ENCODE results near the gene COQ2.
"Not testable (repeated sequence)": the region's sequence is repeated elsewhere in the genome, so short reads cannot be mapped to it uniquely, and the experiment has no call there.

The COQ2 gene

DNA sequence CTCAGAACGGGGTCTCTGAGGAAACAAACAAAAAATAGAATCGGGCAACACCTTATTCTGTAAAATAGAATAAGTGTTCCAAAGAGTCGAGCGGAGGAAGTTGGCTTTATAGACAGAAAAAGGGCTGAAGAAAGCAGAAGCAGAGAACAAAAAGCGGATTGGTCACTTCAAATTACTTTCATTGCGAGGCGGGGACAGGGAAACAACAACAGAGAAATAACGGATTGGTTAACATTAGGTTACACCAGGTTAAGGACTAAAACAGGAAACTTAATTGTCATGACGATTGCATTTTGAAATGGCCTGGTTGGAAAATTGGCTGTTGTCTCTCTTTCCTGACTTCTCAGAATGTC is 433 bp upstream of the COQ2 start:
- in situ Hi-C loops (cut with HindIII; ENCODE audit: low sequenced_read_pairs) = loop anchor here (5.0 kb wide), 1 partner anchor 203 kb away; no protein-coding TSS in a partner anchor

DNA sequence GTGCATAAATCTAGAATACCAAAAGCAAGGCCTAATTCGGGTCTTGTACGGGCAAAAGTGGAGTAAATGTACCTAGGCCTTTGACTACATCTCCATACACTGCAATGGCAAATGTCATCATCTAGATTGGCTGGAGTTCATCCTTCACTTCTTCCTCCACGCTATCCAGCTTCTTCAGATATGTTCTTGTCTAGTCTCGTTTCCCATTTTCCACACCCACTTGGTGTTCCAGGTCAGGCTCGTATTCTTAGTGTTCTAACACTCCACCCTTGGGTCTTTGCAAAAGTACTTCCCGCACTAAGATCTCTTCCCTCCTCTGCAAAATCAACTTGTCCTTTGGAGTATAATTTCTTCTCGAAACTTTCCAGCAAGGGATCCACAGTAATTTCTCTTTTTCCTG is 1.4 kb downstream of the COQ2 start:
- in situ Hi-C loops (cut with HindIII; ENCODE audit: low sequenced_read_pairs) = no loop called here

GRCh38 chr4:83282049-83282535 is 2.5 kb downstream of the COQ2 start:
- in situ Hi-C loops (cut with HindIII; ENCODE audit: low sequenced_read_pairs) = no loop called here

DNA sequence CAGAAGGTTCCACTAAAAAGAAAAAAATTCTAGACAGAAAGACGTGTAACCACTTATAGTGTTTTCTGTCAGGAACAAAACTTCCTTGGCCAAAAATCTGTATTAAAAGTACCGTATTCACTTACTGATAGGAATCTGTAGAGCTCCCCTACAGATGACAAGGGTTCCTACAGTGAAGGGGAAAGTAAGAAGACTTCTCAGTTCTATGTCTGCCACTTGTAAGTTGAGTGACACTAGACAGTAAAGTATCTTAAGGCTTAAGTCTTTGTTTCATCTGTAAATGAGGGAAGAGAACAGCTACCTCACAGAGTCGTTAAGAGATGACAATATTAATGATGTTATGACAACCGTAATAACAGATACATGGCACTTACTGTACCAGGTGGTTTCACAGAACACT is 3.3 kb downstream of the COQ2 start:
- in situ Hi-C loops (cut with HindIII; ENCODE audit: low sequenced_read_pairs) = no loop called here

DNA sequence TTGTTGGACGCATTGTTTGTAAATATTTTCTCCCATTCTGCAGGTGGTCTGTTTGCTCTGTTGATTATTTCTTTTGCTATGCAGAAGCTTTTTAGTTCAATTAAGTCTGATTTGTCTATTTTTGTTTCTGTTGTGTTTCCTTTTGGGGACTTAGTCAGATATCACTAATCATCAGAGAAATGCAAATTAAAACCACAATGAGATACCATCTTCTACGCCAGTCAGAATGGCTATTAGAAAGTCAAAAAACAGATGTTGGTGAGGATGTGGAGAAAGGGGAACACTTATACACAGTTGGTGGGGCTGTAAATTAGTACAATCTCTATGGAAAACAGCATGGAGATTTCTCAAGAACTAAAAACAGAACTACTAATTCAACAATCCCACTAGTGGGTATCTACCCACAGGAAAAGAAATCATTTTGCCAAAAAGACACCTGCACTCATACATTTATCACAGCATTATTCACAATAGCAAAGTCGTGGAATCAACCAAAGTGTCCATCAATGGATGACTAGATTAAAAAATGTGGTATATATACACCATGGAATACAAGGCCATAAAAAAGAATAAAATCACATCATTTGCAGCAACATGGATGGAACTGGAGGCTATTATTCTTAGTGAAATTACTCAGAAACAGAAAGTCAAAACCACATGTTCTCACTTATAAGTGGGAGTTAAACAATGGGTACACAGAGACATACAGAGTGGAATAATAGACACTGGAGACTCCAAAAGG is 8.1 kb downstream of the COQ2 start:
- in situ Hi-C loops (cut with HindIII; ENCODE audit: low sequenced_read_pairs) = no loop called here

DNA sequence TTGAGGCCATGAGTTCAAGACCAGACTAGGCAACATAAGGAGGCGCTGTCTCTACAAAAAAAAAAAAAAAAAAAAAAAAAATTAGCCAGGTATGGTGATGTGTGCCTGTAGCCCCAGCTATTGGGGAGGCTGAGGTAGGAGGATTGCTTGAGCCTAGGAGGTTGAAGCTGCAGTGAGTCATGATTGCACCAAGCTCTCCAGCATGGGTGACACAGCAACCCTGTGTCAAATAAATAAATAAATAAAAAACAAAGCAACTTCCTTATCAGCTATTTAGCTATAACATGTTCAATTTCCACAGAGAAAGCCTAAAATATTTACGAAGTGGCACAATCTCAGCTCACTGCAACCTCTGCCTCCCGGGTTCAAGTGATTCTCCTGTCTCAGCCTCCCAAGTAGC is 10.7 kb downstream of the COQ2 start:
- in situ Hi-C loops (cut with HindIII; ENCODE audit: low sequenced_read_pairs) = not testable (repeated sequence)

- in situ Hi-C loops (cut with HindIII; ENCODE audit: low sequenced_read_pairs) = no loop called here
Observed at GRCh38 chr4:83272900-83273299, 11.7 kb downstream of the COQ2 start.

DNA sequence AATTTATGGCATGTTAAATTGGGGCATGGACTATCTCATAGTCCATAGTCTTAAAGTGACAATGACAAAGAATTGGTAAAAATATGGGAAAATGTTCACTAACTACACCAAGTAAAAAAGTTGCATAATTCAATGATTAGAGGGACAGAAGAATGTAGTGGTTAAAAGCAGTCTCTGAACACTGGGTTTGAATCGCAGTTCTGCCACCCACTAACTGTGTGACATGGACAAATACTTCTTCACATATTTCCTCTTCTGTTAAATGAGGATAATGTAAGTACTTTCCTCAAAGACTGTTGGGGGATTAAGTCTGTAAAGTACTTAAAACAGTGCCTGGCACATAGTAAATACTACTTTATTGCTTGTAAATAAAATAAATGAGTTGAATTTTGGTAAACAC is 15.3 kb downstream of the COQ2 start:
- in situ Hi-C loops (cut with HindIII; ENCODE audit: low sequenced_read_pairs) = no loop called here

DNA sequence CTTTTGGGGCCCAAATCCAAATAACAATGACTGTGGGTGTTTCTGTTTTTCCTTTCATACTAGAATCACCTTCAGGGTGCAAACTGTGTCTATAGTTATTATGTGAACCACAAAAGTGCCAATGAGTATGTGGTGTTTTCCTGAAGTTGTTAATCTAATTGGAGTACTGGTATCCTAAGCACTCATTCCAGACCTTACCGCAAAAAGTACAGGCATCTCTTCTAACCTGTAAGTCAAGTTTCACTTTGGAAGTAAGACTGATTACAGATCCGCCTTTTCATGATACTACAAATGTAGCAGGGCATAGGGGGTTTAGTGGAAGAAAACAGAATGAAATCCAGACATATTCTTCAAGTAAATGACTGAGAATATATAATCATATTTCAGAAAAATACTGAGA is 16.1 kb downstream of the COQ2 start:
- in situ Hi-C loops (cut with HindIII; ENCODE audit: low sequenced_read_pairs) = no loop called here

- in situ Hi-C loops (cut with HindIII; ENCODE audit: low sequenced_read_pairs) = no loop called here
Observed at GRCh38 chr4:83267830-83268475, 16.6 kb downstream of the COQ2 start.

DNA sequence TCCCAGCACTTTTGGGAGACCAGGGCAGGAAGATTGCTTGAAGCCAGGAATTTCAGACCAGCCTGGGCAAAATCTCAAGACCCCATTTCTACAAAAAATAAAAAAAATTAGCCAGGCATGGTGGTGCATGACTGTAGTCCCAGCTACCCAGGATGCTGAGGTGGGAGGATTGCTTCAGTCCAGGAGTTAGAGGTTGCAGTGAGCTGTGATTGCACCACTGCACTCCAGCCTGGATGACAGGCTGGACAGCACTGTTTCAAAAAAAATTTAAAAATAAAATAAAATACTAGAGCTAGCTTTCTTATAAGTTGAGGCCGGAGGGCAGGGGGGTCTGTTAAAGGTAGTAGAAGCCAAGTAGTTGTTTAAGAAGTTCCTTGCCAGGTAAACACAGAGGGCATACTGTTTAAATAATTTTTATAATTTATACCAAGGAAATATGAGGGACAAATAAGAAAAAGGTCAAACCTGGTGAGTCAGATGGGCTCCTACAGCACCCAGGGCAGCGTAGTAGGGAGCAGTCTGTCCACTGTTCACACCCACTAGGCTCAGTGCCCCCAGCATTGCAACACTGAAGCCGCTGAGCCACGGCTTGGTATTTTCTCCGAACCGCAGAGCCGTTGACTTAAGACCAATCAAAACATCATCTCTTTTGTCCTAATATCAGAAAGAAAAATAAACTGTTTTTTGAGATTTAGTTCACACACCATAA is 17.3 kb downstream of the COQ2 start:
- in situ Hi-C loops (cut with HindIII; ENCODE audit: low sequenced_read_pairs) = no loop called here

GRCh38 chr4:83266689-83267088 is 17.9 kb downstream of the COQ2 start:
- in situ Hi-C loops (cut with HindIII; ENCODE audit: low sequenced_read_pairs) = no loop called here

DNA sequence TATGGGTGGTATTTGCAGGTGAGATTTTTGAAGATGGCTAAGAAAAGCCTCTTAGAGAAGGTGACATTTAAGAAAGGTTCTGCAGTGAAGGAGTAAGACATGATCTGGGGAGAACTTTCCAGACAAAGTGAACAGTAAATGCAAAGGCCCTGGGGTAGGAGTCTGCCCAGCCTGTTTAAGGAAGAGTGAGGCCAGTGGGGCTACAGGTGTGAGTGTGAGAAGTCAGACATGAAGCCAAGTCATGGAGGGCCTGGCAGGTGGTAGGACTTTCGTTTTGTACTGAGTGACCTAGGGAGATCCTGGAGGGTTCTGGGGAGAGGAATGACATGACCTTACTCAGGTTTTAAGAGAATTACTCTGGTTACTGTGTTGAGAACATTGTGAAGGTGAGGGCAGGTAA is 21.5 kb downstream of the COQ2 start:
- in situ Hi-C loops (cut with HindIII; ENCODE audit: low sequenced_read_pairs) = no loop called here

DNA sequence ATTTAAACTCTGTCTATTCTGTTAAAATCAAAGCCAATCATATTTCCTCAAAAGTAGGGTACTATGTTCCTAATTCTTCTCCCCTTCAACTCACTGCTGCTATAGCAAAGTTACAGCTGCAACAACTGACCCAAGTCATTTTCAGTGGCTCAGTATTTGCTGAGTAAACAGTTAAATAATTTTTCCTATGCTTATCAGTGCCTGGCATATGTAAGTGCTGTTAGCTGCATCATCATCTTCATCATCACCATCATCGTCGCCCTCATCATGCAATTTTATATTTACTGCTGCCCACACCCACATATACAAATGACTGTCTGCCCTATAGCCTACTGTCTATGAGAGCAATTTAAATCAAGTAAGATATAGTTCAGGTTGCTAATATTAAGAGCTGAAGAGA is 21.9 kb downstream of the COQ2 start:
- in situ Hi-C loops (cut with HindIII; ENCODE audit: low sequenced_read_pairs) = no loop called here

DNA sequence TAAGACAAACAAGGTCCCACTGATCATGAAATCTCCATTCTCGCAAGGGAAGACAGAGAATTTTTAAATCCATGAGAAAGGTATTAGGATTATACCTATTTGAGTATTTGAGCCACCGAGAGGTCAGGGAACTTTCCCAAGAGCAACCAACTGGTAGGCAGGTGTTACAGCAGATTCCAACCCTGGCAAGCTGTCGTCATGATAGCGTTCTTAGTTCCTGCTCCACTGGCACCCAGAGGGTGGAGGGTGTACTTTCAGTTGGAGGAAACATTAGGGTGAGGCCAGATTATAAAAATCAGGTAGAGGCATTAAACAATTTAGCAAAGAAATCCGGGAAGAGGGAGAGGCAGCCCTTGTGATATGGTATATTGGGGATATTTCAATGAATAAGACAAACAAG is 23.3 kb downstream of the COQ2 start:
- in situ Hi-C loops (cut with HindIII; ENCODE audit: low sequenced_read_pairs) = no loop called here

DNA sequence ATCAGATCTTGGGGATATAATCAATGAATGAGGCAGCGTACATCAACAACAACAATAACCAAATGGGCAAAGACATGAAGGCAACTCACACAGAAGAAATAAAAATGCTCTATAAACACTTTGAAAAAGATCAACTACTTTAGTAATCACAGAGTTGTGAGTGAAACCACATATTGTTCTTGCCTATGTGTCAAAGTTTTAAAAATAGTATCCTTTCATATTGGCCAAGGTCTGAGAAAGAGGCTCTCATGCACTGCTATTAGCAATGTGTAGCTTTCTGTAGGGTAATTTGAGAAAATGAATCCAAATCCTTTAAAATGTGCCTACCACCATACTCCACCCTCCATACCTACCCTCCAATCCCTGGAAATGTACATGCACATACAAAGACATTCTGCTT is 25.0 kb downstream of the COQ2 start:
- in situ Hi-C loops (cut with HindIII; ENCODE audit: low sequenced_read_pairs) = no loop called here

DNA sequence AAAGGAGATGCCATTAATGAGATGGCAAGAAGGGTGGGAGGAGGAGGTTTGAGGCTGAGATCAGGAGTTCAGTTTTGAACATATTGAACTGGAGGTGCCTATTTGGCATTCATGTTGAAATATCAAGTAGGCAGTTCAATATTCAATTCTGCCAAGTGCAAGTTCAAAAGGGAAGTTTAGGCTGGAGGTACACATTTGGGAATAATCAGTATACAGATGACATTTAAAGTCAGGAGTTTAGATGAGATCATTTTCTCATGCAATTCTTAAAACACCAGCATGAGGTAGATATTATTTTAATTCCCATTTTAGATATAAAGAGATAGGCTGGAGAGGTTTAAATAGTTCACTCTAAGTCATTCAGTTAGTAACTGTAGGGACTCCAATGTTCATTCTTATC is 26.1 kb downstream of the COQ2 start:
- in situ Hi-C loops (cut with HindIII; ENCODE audit: low sequenced_read_pairs) = no loop called here

DNA sequence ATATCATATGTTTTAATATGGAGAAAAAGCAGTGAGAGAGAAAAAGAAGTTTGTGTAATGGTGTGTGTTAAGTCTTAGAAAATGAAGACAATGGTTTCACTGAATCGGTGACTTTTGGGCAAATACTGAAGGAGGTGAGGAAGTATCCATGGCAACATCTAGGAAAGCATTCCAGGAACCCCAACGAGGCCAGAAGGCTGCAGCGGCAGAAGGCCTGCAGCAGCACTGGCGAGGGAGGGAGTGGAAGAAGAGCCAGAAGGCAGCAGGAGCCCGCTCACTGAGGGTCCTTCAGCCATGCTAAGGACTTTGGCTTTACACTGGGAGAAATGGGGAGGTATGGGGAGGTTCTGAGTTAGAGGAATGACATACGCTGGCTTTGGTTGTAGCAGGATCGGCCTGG is 26.8 kb downstream of the COQ2 start:
- in situ Hi-C loops (cut with HindIII; ENCODE audit: low sequenced_read_pairs) = no loop called here

DNA sequence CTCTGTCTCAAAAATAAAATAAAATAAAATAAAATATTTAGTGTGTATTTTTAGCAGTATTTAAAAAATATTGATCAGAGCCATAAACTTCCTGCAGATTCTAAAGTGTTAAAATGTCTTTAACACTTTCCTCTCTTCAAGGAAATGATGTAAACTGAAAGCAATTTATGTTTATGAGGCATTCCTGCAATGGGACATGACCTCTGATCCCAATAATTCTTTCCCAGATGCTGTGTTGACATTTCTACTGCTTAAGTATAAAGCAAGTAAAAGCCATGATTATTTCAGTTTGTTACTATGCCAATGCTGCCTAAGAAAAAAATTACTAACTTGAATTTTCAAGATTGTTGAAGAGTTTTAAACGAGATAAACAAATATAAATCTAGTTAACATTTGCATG is 29.0 kb downstream of the COQ2 start:
- in situ Hi-C loops (cut with HindIII; ENCODE audit: low sequenced_read_pairs) = no loop called here

- in situ Hi-C loops (cut with HindIII; ENCODE audit: low sequenced_read_pairs) = no loop called here
Observed at GRCh38 chr4:83252782-83253405, 31.7 kb downstream of the COQ2 start.

GRCh38 chr4:83251447-83251830 is 33.2 kb downstream of the COQ2 start:
- in situ Hi-C loops (cut with HindIII; ENCODE audit: low sequenced_read_pairs) = no loop called here

Data from endothelial cell of hepatic sinusoid (primary cell).